Mucosa of gallbladder (tissue), 1 donor: Measurements from ENCODE around the gene STOML2. TPM values are rescaled to one million over a fixed set of nuclear protein-coding genes. Genes with fewer than 3 reads are reported as not detected.
"Not testable (repeated sequence)": the region's sequence is repeated elsewhere in the genome, so short reads cannot be mapped to it uniquely, and the experiment has no call there.

Experiments used
- DNase-seq: peaks from one replicate; pipeline ENCODE4 v3.0.0-alpha.2; 2020; ENCODE audit warnings: low spot score
- total RNA-seq: library from RNA; stranded (reverse); gene quantifications from one replicate; pipeline ENCODE4 v1.2.1, GENCODE V29; 2021
- donor health status: DM: no; HTN: no; CAD: no.

Gene STOML2
- total RNA-seq: 94.9 TPM

- peak; percentile 95 for DNase-seq
Measured at GRCh38 chr9:35102769-35103659, at the start of gene STOML2. Gene STOML2 (minus strand): TSS chr9:35103131. CDS start chr9:35103094, 37 bp downstream.

GRCh38 chr9:35147941-35148563, 45.1 kb upstream of the STOML2 start:
- not testable (repeated sequence) for DNase-seq

- no peak for DNase-seq
Measured at GRCh38 chr9:35142037-35142436, 39.1 kb upstream of the STOML2 start.

GRCh38 chr9:35140093-35140492, 37.2 kb upstream of the STOML2 start:
- no peak for DNase-seq

- no peak for DNase-seq
Measured at GRCh38 chr9:35136866-35137265, 33.9 kb upstream of the STOML2 start.

GRCh38 chr9:35135988-35136387, 33.1 kb upstream of the STOML2 start:
- DNase-seq: no peak

GRCh38 chr9:35134920-35135319, 32.0 kb upstream of the STOML2 start:
- no peak for DNase-seq

GRCh38 chr9:35116898-35117551, 14.1 kb upstream of the STOML2 start:
- peak; percentile 94 for DNase-seq

GRCh38 chr9:35116539-35116897, 13.6 kb upstream of the STOML2 start:
- no peak for DNase-seq

- DNase-seq: peak; percentile 95
Measured at GRCh38 chr9:35115680-35116538, 13.0 kb upstream of the STOML2 start, which contains the start of gene ATOSB. Gene ATOSB (minus strand): TSS chr9:35115862. CDS start chr9:35108274, 7,588 bp downstream.

- DNase-seq: peak; percentile 42
Measured at GRCh38 chr9:35114840-35115628, 12.1 kb upstream of the STOML2 start.

- peak; percentile 83 for DNase-seq
Measured at GRCh38 chr9:35114113-35114839, 11.3 kb upstream of the STOML2 start.

- no peak for DNase-seq
Measured at GRCh38 chr9:35112257-35113020, 9.5 kb upstream of the STOML2 start.

GRCh38 chr9:35111001-35111933, 8.3 kb upstream of the STOML2 start:
- peak; percentile 97 for DNase-seq

- DNase-seq: no peak
Measured at GRCh38 chr9:35110327-35110761, 7.4 kb upstream of the STOML2 start.

GRCh38 chr9:35108946-35109575, 6.1 kb upstream of the STOML2 start:
- DNase-seq: no peak

GRCh38 chr9:35108461-35108860, 5.5 kb upstream of the STOML2 start:
- DNase-seq: no peak
